Measurements from ENCODE around the gene FRMD4A.

Gene FRMD4A

GRCh38 chr10:13827076-13827797 is 503.5 kb downstream of the FRMD4A start:
- no peak overlapping the region for H3K9ac ChIP-seq (ENCODE audit: low read length)
- H3K27ac ChIP-seq (ENCODE audit: low read depth, low read length), result no peak overlapping the region
- TF ChIP-seq, protein P1, sequence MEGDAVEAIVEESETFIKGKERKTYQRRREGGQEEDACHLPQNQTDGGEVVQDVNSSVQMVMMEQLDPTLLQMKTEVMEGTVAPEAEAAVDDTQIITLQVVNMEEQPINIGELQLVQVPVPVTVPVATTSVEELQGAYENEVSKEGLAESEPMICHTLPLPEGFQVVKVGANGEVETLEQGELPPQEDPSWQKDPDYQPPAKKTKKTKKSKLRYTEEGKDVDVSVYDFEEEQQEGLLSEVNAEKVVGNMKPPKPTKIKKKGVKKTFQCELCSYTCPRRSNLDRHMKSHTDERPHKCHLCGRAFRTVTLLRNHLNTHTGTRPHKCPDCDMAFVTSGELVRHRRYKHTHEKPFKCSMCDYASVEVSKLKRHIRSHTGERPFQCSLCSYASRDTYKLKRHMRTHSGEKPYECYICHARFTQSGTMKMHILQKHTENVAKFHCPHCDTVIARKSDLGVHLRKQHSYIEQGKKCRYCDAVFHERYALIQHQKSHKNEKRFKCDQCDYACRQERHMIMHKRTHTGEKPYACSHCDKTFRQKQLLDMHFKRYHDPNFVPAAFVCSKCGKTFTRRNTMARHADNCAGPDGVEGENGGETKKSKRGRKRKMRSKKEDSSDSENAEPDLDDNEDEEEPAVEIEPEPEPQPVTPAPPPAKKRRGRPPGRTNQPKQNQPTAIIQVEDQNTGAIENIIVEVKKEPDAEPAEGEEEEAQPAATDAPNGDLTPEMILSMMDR (IDR thresholded peaks at IDR 0.05; ENCODE audit: insufficient read depth, low read length, poor library complexity, severe bottlenecking), result no peak
- no peak for TF ChIP-seq EZH2phosphoT487 (conservative IDR thresholded peaks at IDR 0.05; ENCODE audit: low read length)
- H3K4me3 ChIP-seq (ENCODE audit: insufficient read depth, low read length, poor library complexity, severe bottlenecking), result no peak overlapping the region
- no peak overlapping the region for H3K4me2 ChIP-seq (ENCODE audit: low read depth, low read length, poor library complexity, severe bottlenecking)
- H3K9me2 ChIP-seq (replicated peaks; ENCODE audit: insufficient read depth, low read length), result no peaks in the 10 kb centered on the region
- H3K79me2 ChIP-seq (ENCODE audit: insufficient read depth, low read length), result no peaks in the 10 kb centered on the region
- no peaks in the 10 kb centered on the region for H3F3A ChIP-seq (ENCODE audit: insufficient read depth)
- no peak overlapping the region for H2AFZ ChIP-seq (ENCODE audit: low read depth, low read length, severe bottlenecking)
- no peaks in the 10 kb centered on the region for H4K20me1 ChIP-seq (ENCODE audit: low read depth, low read length)
- no peaks in the 10 kb centered on the region for H3K36me3 ChIP-seq (ENCODE audit: low read length)
- H3K27me3 ChIP-seq (ENCODE audit: low read length), result no peaks in the 10 kb centered on the region; the same call in 1 of the 2 replicates
- H3K9me3 ChIP-seq (ENCODE audit: insufficient read depth, low read length), result no peaks in the 10 kb centered on the region

- H3K9me2 ChIP-seq (replicated peaks; ENCODE audit: insufficient read depth, low read length), result no peaks in the 10 kb centered on the region
- H3K4me2 ChIP-seq (ENCODE audit: low read depth, low read length, poor library complexity, severe bottlenecking), result no peak overlapping the region
- H3K9ac ChIP-seq (ENCODE audit: low read length), result no peak overlapping the region
- no peak overlapping the region for H2AFZ ChIP-seq (ENCODE audit: low read depth, low read length, severe bottlenecking)
- H3F3A ChIP-seq (ENCODE audit: insufficient read depth), result no peaks in the 10 kb centered on the region
- no peaks in the 10 kb centered on the region for H4K20me1 ChIP-seq (ENCODE audit: low read depth, low read length)
- H3K36me3 ChIP-seq (ENCODE audit: low read length), result no peaks in the 10 kb centered on the region
- H3K27me3 ChIP-seq (ENCODE audit: low read length), result no peaks in the 10 kb centered on the region; the same call in 1 of the 2 replicates
- no peaks in the 10 kb centered on the region for H3K9me3 ChIP-seq (ENCODE audit: insufficient read depth, low read length)
- H3K4me3 ChIP-seq (ENCODE audit: insufficient read depth, low read length, poor library complexity, severe bottlenecking), result no peak overlapping the region
- H3K79me2 ChIP-seq (ENCODE audit: insufficient read depth, low read length), result no peaks in the 10 kb centered on the region
- TF ChIP-seq, protein P1 (IDR thresholded peaks at IDR 0.05; ENCODE audit: insufficient read depth, low read length, poor library complexity, severe bottlenecking), result no peak
- H3K27ac ChIP-seq (ENCODE audit: low read depth, low read length), result no peak overlapping the region
These were observed 506.9 kb downstream of the FRMD4A start for GRCh38 chr10:13823709-13824405.

- Histone ChIP-seq H2AFZ (ENCODE audit: low read depth, low read length, severe bottlenecking) (no peak overlapping the region), H3K36me3 (ENCODE audit: low read length) (no peaks in the 10 kb centered on the region), H3K27ac (ENCODE audit: low read depth, low read length) (no peak overlapping the region), H3F3A (ENCODE audit: insufficient read depth) (no peaks in the 10 kb centered on the region), H3K79me2 (ENCODE audit: insufficient read depth, low read length) (no peaks in the 10 kb centered on the region), H3K9me2 (replicated peaks; ENCODE audit: insufficient read depth, low read length) (no peaks in the 10 kb centered on the region), H3K4me2 (ENCODE audit: low read depth, low read length, poor library complexity, severe bottlenecking) (no peak overlapping the region), H3K9me3 (ENCODE audit: insufficient read depth, low read length) (no peaks in the 10 kb centered on the region), H3K9ac (ENCODE audit: low read length) (no peak overlapping the region), H4K20me1 (ENCODE audit: low read depth, low read length) (no peaks in the 10 kb centered on the region), H3K4me3 (ENCODE audit: insufficient read depth, low read length, poor library complexity, severe bottlenecking) (no peak overlapping the region), H3K27me3 (ENCODE audit: low read length) (no peaks in the 10 kb centered on the region; the same call in 1 of the 2 replicates)
- no peak for TF ChIP-seq EZH2phosphoT487 (conservative IDR thresholded peaks at IDR 0.05; ENCODE audit: low read length)
- TF ChIP-seq, protein P1 (IDR thresholded peaks at IDR 0.05; ENCODE audit: insufficient read depth, low read length, poor library complexity, severe bottlenecking), result no peak
These were observed 507.5 kb downstream of the FRMD4A start for GRCh38 chr10:13823096-13823708.

Measured in SU-DHL-6 (cell line).